ENCODE measurements around the gene LRRC37B. TPM values are rescaled to one million over a fixed set of nuclear protein-coding genes. Genes with fewer than 3 reads are reported as not detected.
"Not testable (repeated sequence)": the region's sequence is repeated elsewhere in the genome, so short reads cannot be mapped to it uniquely, and the experiment has no call there.

LRRC37B gene
- total RNA-seq, 4 donors from 2014 or later, result 5.8 to 14.9 (median 9.7) TPM

DNA sequence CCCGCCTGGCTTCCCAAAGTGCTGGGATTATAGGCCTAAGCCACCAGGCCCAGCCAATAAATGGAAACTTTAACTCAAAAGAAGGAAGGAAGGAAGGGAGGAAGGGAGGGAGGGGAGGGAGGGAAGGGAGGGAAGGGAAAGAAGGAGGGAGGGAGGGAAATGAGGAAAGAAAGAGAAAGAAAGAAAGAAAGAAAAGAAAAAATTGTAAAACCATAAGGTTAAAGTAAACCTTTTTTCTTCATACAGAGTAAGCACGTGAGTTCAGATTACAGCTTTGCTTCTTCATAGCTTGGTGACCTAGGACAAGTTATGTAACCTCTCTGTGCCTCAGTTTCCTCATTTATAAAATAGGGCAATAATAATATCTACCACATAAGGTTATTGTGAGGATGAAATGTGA lies 26.0 kb downstream of the LRRC37B start:
- no peak for TF ChIP-seq POLR2A (IDR thresholded peaks at IDR 0.05)
- TF ChIP-seq, protein P1, sequence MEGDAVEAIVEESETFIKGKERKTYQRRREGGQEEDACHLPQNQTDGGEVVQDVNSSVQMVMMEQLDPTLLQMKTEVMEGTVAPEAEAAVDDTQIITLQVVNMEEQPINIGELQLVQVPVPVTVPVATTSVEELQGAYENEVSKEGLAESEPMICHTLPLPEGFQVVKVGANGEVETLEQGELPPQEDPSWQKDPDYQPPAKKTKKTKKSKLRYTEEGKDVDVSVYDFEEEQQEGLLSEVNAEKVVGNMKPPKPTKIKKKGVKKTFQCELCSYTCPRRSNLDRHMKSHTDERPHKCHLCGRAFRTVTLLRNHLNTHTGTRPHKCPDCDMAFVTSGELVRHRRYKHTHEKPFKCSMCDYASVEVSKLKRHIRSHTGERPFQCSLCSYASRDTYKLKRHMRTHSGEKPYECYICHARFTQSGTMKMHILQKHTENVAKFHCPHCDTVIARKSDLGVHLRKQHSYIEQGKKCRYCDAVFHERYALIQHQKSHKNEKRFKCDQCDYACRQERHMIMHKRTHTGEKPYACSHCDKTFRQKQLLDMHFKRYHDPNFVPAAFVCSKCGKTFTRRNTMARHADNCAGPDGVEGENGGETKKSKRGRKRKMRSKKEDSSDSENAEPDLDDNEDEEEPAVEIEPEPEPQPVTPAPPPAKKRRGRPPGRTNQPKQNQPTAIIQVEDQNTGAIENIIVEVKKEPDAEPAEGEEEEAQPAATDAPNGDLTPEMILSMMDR (IDR thresholded peaks at IDR 0.05), result no peak
- Histone ChIP-seq H3K27me3 (no peaks in the 10 kb centered on the region), H3K9me3 (no peaks in the 10 kb centered on the region), H3K27ac (no peak overlapping the region), H3K4me1 (no peaks in the 10 kb centered on the region), H3K4me3 (no peak overlapping the region), H3K36me3 (peaks cover 0 to 51% (median 5%) of the 10 kb centered on the region in 3 donors)
- WGBS, 2 donors, result 95 to 98% methylated on average over 2 of the region's 2 CpGs
- intact Hi-C loops (cut with DNase I), result no loop called here
- no peak for DNase-seq

DNA sequence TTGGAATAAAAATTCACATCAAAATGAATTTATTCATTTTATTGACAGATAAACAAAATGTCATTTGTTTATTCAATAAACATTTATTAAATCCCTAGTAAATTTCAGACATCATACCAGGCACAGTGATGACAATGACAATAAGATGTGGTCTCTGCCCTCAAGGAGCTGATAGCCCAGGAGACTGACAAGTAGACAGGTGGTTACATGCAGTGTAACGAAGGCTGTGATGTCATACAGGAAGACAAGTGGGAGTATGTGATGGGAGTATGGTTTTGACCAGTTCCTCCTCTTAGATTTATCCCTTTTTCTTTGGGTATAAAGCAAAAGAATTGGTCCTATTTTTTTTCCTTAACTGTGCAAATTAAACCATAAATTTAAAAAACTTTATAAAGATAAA lies 26.6 kb downstream of the LRRC37B start:
- H3K9me3 ChIP-seq; H3K27me3 ChIP-seq; H3K27ac ChIP-seq; H3K4me1 ChIP-seq; H3K4me3 ChIP-seq; DNase-seq; intact Hi-C loops (cut with DNase I): not testable (repeated sequence)
- 48 to 67% methylated on average over 1 of the region's 1 CpG for WGBS, 2 donors
- H3K36me3 ChIP-seq, result peaks cover 0 to 56% (median 5%) of the 10 kb centered on the region in 3 donors

DNA sequence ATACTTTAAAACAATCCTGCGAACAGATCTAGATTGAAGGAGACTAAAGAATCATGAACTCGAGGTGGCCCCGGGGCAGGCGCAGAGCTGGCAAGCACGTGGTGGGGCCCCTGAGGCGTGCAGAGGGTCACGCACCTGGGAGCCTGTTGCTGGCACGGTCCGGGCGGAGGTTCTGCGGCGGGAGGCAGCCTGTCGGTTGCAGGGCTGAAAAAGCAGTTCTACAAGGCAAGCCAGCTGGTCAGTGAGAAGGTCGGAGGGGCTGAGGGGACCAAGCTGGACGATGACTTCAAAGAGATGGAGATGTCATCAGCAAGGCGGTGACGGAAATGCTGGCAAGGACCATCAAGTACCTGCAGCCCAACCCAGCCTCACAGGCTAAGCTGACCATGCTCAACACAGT lies 33.1 kb downstream of the LRRC37B start:
- H3K4me3 ChIP-seq; H3K9me3 ChIP-seq; H3K27me3 ChIP-seq; intact Hi-C loops (cut with DNase I); DNase-seq; H3K4me1 ChIP-seq; H3K27ac ChIP-seq: not testable (repeated sequence)
- H3K36me3 ChIP-seq, result peaks cover 0 to 63% (median 5%) of the 10 kb centered on the region in 3 donors
- WGBS, 2 donors, result 88 to 93% methylated on average over 16 to 17 of the region's 17 CpGs

DNA sequence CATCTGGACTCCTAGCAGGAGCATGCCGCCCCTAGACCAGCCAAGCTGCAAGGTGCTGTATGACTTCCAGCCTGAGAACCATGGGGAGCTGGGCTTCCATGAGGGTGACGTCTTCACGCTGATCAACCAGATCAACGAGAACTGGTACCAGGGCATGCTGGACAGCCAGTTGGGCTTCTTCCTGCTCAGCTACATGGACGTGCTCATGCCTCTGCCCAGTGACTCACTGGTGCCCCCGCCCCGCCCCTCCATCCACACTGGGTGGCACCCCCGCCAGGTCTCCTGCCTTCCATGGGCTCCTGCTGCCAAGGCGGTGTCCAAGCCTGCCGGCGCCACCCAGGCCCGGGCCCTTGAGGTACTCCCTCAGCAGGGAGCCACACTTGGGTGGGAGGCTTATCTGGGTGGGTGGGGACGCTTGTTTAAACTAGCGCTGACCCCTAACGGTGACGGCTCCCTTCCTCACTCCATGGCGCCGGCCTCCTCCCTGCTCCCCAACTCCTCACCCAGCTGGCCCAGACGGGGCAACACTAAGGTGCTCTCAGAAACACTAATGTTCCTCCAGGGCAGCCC lies 34.2 kb downstream of the LRRC37B start:
- H3K27me3 ChIP-seq; DNase-seq; H3K4me3 ChIP-seq; H3K4me1 ChIP-seq; H3K27ac ChIP-seq; intact Hi-C loops (cut with DNase I); H3K9me3 ChIP-seq: not testable (repeated sequence)
- peaks cover 0 to 52% (median 0%) of the 10 kb centered on the region in 3 donors for H3K36me3 ChIP-seq
- WGBS, 2 donors, result 90 to 94% methylated on average over 7 to 9 of the region's 19 CpGs

DNA sequence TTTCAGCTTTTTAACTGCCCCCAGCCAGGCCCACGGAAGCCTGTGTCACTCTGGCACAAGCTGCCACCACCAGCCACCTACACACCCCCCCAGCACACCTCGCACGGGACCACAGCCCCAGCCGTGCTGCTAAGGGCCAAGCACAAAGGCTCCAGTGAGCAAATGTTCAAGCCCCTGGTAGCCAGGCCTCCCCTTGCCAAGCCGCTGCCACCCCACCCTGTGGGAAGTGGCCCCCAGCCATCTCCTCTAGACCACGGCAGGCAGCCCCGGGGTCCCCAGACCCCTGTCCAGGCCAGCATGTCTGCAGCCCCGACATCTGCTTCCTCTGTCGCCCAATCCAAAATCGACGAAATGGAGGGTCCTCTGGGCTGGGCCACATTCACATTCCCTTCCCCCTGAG lies 35.1 kb downstream of the LRRC37B start:
- H3K4me1 ChIP-seq; DNase-seq; intact Hi-C loops (cut with DNase I); H3K27ac ChIP-seq; H3K9me3 ChIP-seq; H3K27me3 ChIP-seq; H3K4me3 ChIP-seq: not testable (repeated sequence)
- peaks cover 0 to 47% (median 0%) of the 10 kb centered on the region in 3 donors for H3K36me3 ChIP-seq
- 90 to 100% methylated on average over 1 to 2 of the region's 11 CpGs for WGBS, 2 donors

DNA sequence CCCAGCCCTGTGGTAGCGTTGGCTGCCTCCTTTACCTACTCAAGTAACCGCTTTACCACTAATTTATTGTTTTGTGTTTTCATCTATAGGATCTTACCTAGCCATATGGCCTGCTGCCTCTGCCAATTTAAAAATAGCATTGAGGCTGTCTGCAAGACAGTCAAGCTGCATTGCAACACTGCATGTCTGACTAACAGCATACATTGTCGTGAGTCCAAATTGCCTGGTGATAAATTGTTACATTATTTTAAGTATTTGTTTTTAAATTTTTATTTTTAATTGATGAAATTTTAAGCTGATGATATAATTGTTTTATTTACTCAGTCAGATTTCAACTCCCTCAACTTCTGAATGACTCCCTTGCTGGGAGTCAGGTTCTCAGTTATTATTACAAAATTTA lies 38.4 kb downstream of the LRRC37B start:
- H3K27me3 ChIP-seq; H3K4me1 ChIP-seq; intact Hi-C loops (cut with DNase I); H3K9me3 ChIP-seq; H3K4me3 ChIP-seq; H3K27ac ChIP-seq; DNase-seq: not testable (repeated sequence)
- H3K36me3 ChIP-seq, result peaks cover 0 to 41% (median 0%) of the 10 kb centered on the region in 3 donors
- 73 to 83% methylated on average over 3 of the region's 3 CpGs for WGBS, 2 donors

DNA sequence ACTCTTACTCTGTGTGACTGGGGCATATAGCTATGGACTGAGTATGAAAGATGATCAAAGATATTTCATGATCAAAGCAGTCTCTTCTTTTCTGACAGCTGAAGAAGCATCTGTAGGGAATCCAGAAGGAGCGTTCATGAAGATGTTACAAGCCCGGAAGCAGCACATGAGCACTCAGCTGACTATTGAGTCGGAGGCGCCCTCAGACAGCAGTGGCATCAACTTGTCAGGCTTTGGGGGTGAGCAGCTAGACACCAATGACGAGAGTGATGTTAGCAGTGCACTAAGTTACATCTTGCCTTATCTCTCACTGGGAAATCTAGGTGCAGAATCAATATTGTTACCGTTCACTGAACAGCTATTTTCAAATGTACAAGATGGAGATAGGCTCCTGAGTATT lies 40.5 kb downstream of the LRRC37B start:
- H3K9me3 ChIP-seq; H3K4me1 ChIP-seq; intact Hi-C loops (cut with DNase I); H3K4me3 ChIP-seq; DNase-seq; H3K27ac ChIP-seq; H3K27me3 ChIP-seq: not testable (repeated sequence)
- peaks cover 0 to 38% (median 0%) of the 10 kb centered on the region in 3 donors for H3K36me3 ChIP-seq
- WGBS, 2 donors, result 93 to 96% methylated on average over 5 to 6 of the region's 6 CpGs

DNA sequence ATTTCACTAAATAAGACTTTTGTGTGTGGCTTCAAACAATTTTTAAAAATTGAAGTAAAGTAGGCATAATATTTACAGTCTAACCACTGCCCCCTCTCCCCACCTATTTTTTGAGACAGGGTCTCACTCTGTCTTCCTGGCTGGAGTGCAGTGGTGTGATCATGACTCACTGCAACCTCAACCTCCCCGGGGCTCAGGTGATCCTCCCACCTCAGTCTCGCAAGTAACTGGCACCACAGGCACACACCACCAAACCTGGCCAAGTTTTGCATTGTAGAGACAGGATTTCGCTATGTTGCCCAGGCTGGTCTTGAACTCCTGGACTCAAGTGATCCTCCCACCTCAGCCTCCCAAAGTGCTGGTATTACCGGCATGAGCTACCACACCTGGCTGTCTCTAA lies 47.8 kb downstream of the LRRC37B start:
- H3K9me3 ChIP-seq; H3K27me3 ChIP-seq; H3K27ac ChIP-seq; DNase-seq; intact Hi-C loops (cut with DNase I); H3K4me1 ChIP-seq; H3K4me3 ChIP-seq: not testable (repeated sequence)
- peaks cover 0 to 10% (median 0%) of the 10 kb centered on the region in 3 donors for H3K36me3 ChIP-seq
- 62 to 68% methylated on average over 3 to 4 of the region's 4 CpGs for WGBS, 2 donors

DNA sequence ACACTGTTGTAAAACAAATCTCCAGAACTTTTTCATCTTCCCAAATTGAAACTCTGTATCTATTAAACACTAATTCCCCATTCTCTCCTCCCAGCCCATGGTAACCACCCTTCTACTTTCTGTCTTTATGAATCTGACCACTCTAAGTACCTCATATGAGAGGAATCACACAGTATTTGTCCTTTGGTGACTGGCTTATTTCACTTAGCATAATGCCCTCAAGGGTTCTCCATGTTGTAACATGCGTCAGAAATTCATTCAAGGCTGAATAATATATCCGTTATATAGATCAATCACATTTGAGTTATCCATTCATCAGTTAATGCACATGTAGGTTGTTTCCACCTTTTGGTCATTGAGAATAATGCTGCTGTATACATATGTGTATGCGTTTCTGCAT lies 48.2 kb downstream of the LRRC37B start:
- H3K4me1 ChIP-seq; intact Hi-C loops (cut with DNase I): not testable (repeated sequence)

DNA sequence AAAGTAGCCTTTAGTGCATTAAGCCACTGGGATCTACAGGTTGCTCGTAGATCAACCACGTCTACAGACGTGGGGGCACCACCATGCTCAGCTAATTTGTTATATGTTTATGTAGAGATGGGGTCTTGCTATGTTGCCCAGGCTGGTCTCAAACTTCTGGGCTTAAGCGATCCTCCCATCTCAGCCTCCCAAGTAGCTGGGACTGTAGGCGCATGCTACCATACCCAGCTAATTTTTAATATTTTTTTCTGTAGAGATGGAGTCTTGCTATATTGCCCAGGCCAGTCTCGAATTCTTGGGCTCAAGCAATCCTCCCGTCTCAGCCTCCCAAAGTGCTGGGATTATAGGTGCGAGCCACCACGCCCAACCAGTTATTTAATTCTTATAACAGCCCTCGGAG lies 49.3 kb downstream of the LRRC37B start:
- H3K27me3 ChIP-seq; H3K4me1 ChIP-seq; H3K36me3 ChIP-seq; H3K9me3 ChIP-seq; H3K27ac ChIP-seq; H3K4me3 ChIP-seq; DNase-seq; intact Hi-C loops (cut with DNase I): not testable (repeated sequence)
- WGBS, 2 donors, result 87 to 89% methylated on average over 7 of the region's 10 CpGs

More for the DNA sequence above, 48.2 kb downstream of the LRRC37B start:
- not testable (repeated sequence) for H3K27ac ChIP-seq, DNase-seq, H3K9me3 ChIP-seq, H3K27me3 ChIP-seq, H3K4me3 ChIP-seq
- WGBS, 2 donors, result 13 to 51% methylated on average over 2 of the region's 3 CpGs
- H3K36me3 ChIP-seq, result peaks cover 0 to 10% (median 0%) of the 10 kb centered on the region in 3 donors

DNA sequence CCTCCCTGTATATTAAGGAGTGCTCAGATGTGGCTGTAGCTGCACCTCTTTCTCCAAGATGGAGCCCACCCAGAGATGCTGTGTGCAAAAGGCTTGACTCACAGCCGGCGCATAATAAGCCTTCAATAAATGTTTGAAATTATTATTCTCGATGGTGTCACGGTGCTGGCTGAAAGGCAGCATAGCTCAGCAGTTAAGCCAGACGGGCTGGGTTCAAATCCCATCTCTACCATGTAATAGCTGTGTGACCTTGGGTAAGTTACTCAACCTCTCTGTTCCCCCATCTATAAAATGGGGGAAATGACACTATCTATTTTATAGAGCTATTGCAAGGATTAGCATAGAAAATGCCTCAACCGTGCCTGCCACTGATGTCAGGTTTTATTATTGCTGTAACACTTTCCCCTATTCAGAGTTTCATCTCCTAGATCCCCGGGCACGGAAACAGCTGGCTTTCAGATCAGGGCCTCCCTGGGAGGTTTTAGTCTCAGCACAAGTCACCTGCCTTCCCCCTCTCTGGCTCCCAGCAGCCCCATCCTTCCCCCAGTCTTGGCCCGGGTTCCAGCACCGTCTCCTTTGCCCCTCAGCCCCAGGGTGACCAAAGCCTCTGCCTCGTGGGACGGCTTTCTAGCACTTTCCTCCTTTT lies 50.4 kb downstream of the LRRC37B start:
- WGBS, 2 donors, result 70 to 75% methylated on average over 11 to 12 of the region's 12 CpGs
- H3K27me3 ChIP-seq; H3K4me3 ChIP-seq; DNase-seq; H3K4me1 ChIP-seq; intact Hi-C loops (cut with DNase I); H3K9me3 ChIP-seq; H3K36me3 ChIP-seq; H3K27ac ChIP-seq: not testable (repeated sequence)

DNA sequence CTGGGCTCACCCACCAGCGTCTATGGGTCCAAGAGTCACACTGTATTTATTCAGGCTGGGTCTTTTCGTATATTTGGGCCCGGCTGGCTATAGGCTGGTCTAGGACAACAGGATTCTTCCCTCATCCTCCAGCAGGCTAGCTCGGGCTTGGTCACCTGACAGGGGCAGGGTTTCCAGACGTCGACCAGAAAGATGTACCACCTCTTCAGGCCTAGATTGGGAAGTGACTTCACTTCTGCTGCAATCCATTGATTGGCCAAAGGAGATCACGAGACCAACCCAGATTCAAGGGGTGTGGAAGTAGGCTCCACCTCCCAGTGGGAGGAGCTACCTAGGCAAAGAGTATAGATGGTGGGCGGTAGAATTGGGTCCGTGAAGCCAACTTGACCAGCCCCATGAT lies 53.5 kb downstream of the LRRC37B start:
- H3K27ac ChIP-seq; H3K27me3 ChIP-seq; intact Hi-C loops (cut with DNase I); H3K9me3 ChIP-seq; H3K4me1 ChIP-seq; DNase-seq; H3K36me3 ChIP-seq; H3K4me3 ChIP-seq: not testable (repeated sequence)
- no CpG with 5 or more reads among the region's 9 CpGs for WGBS, 2 donors
